Neural crest cell (in vitro differentiated cells): ENCODE data around the gene ART3. TPM values are rescaled to one million over a fixed set of nuclear protein-coding genes. Genes with fewer than 3 reads are reported as not detected.

Experiments used
- DNase-seq: peaks from one replicate; pipeline ENCODE4 v3.0.0; 2021; ENCODE audit warnings: low read depth, mixed read lengths, low spot score
- H3K27ac Mint-ChIP-seq: one replicate; pipeline ENCODE4 v1.8.0; 2021; ENCODE audit warnings: mild to moderate bottlenecking, mixed read lengths; ENCODE audit not compliant: unreplicated experiment
- H3K27me3 Mint-ChIP-seq: 2 replicates; pipeline ENCODE4 v1.8.0; 2021; ENCODE audit warnings: low read depth, mild to moderate bottlenecking, mixed read lengths
- H3K36me3 Mint-ChIP-seq: 2 replicates; pipeline ENCODE4 v1.8.0; 2021; ENCODE audit warnings: low read depth, mild to moderate bottlenecking, mixed read lengths
- H3K4me1 Mint-ChIP-seq: 2 replicates; pipeline ENCODE4 v1.8.0; 2021; ENCODE audit warnings: mixed read lengths
- H3K4me3 Mint-ChIP-seq: one replicate; pipeline ENCODE4 v1.8.0; 2021; ENCODE audit warnings: mild to moderate bottlenecking, mixed read lengths
- H3K9me3 Mint-ChIP-seq: 2 replicates; pipeline ENCODE4 v1.8.0; 2021; ENCODE audit warnings: mixed read lengths
- total RNA-seq: library from RNA; stranded (reverse); gene quantifications from 2 replicates; pipeline ENCODE4 v1.2.1, GENCODE V29; 2021
- TF ChIP-seq, protein P1 (sequence below): fragments of 200-600 bp; sonication (generic); conservative IDR thresholded peaks from 2 replicates; pipeline ENCODE4 v1.5.0; 2021; ENCODE audit warnings: antibody characterized with exemption, mild to moderate bottlenecking

ART3 gene
- total RNA-seq, 1 donor from 2014 or later = not detected

DNA sequence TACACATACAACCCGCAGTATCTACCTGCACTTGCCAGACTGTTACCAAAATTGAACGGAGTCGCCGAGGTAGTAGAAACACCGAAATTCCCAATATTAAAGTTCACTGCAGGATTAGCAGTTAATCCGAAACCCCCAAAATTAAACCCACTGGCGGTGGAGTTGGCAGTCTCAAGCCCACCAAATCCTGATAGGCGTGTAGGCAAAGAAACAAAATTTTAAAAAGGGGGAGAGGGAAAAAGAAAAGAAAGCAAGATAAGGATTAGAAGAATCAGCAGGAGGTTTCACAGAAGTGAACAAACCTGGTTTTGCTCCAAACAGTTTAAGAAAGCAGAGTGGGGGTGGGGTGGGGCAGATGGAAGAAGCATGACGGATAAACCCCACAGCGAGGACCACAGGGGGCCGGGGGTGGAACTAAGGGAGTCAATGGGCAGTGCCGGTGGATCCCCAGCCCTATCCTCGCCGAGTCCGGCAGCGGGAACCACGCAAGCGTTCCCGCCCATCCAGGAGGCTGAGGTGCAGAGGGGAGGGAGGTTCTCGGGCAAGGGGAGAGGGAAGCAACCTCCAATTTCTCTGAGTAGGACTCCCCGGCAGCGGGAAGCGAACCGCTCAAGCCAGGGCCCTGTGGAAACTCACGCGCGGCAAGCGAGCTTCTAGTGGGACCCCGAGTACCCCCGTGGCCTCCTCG, 73.1 kb downstream of the ART3 start:
- H3K4me3 Mint-ChIP-seq = peak overlapping the region; percentile 97
- H3K4me1 Mint-ChIP-seq = peaks cover 31% of the 10 kb centered on the region
- H3K36me3 Mint-ChIP-seq = peaks cover 4% of the 10 kb centered on the region
- no peaks in the 10 kb centered on the region for H3K9me3 Mint-ChIP-seq
- H3K27ac Mint-ChIP-seq = peak overlapping the region; percentile 96
- DNase-seq = peak; percentile 55
- TF ChIP-seq, protein P1, sequence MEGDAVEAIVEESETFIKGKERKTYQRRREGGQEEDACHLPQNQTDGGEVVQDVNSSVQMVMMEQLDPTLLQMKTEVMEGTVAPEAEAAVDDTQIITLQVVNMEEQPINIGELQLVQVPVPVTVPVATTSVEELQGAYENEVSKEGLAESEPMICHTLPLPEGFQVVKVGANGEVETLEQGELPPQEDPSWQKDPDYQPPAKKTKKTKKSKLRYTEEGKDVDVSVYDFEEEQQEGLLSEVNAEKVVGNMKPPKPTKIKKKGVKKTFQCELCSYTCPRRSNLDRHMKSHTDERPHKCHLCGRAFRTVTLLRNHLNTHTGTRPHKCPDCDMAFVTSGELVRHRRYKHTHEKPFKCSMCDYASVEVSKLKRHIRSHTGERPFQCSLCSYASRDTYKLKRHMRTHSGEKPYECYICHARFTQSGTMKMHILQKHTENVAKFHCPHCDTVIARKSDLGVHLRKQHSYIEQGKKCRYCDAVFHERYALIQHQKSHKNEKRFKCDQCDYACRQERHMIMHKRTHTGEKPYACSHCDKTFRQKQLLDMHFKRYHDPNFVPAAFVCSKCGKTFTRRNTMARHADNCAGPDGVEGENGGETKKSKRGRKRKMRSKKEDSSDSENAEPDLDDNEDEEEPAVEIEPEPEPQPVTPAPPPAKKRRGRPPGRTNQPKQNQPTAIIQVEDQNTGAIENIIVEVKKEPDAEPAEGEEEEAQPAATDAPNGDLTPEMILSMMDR = no peak
- H3K27me3 Mint-ChIP-seq = no peaks in the 10 kb centered on the region

GRCh38 chr4:76148142-76148865, 73.8 kb downstream of the ART3 start, which contains the start of gene NUP54:
Gene NUP54 (minus strand): TSS chr4:76148397. CDS start chr4:76148374, 23 bp downstream.
- no peaks in the 10 kb centered on the region for H3K27me3 Mint-ChIP-seq

DNA sequence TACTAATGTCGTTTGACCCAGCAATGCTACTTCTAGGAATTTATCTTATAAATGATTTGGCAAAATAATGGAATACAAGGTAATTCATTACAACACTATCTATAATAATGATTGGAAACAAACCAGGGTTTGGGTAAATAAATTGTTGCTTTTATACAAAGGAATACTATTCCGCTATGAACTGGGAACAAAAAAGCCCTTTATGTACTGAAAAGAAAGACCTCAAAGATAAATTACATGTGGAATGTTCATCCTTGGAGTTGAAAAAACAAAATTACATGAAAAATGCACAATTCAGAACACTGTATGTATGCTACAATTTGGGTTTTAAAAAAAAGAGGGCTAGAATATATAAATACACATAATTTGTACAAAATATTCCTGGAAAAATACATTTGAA, 78.8 kb downstream of the ART3 start:
- TF ChIP-seq, protein P1 = no peak
- H3K27ac Mint-ChIP-seq = no peak overlapping the region
- no peaks in the 10 kb centered on the region for H3K36me3 Mint-ChIP-seq
- no peaks in the 10 kb centered on the region for H3K27me3 Mint-ChIP-seq
- peaks cover 17% of the 10 kb centered on the region for H3K4me1 Mint-ChIP-seq
- H3K4me3 Mint-ChIP-seq = no peak overlapping the region
- no peak for DNase-seq
- no peaks in the 10 kb centered on the region for H3K9me3 Mint-ChIP-seq

More at GRCh38 chr4:76148142-76148865, 73.8 kb downstream of the ART3 start, which contains the start of gene NUP54:
- peaks cover 35% of the 10 kb centered on the region for H3K4me1 Mint-ChIP-seq
- TF ChIP-seq, protein P1 = no peak
- H3K9me3 Mint-ChIP-seq = no peaks in the 10 kb centered on the region
- DNase-seq = peak; percentile 95
- H3K27ac Mint-ChIP-seq = peak within 1 kb of the TSS; percentile 96
- H3K36me3 Mint-ChIP-seq = no peaks in the 10 kb centered on the region
- H3K4me3 Mint-ChIP-seq = peak within 1 kb of the TSS; percentile 97

- Mint-ChIP-seq H3K27me3 (no peaks in the 10 kb centered on the region), H3K27ac (no peak overlapping the region), H3K4me3 (no peak overlapping the region), H3K4me1 (peaks cover 5% of the 10 kb centered on the region), H3K9me3 (no peaks in the 10 kb centered on the region), H3K36me3 (peaks cover 8% of the 10 kb centered on the region)
- no peak for DNase-seq
- TF ChIP-seq, protein P1 = no peak
These were observed 81.5 kb downstream of the ART3 start for GRCh38 chr4:76155979-76156378.

GRCh38 chr4:76156635-76157034, 82.1 kb downstream of the ART3 start:
- Mint-ChIP-seq H3K4me1 (peaks cover 5% of the 10 kb centered on the region), H3K27me3 (no peaks in the 10 kb centered on the region), H3K36me3 (peaks cover 10% of the 10 kb centered on the region), H3K9me3 (no peaks in the 10 kb centered on the region), H3K27ac (no peak overlapping the region), H3K4me3 (no peak overlapping the region)
- TF ChIP-seq, protein P1 = no peak
- DNase-seq = no peak
